SK-N-MC (cell line): ENCODE results near the gene FOSL1.
"Not testable (repeated sequence)": the region's sequence is repeated elsewhere in the genome, so short reads cannot be mapped to it uniquely, and the experiment has no call there.

Experiments used
- DNase-seq: peaks from one replicate; pipeline ENCODE4 v3.0.0-alpha.2; 2011; ENCODE audit warnings: low read depth, low spot score
- H3K27ac ChIP-seq: fragments of 200-600 bp; sonication (generic); 2 replicates; pipeline ENCODE4 v1.5.1; 2016; ENCODE audit warnings: mixed run types
- H3K36me3 ChIP-seq: fragments of 200-600 bp; sonication (generic); 2 replicates; pipeline ENCODE4 v1.6.1; 2017; ENCODE audit warnings: antibody characterized with exemption, low read length, mixed read lengths; ENCODE audit not compliant: insufficient read depth
- H3K4me3 ChIP-seq: fragments of 200-600 bp; sonication (generic); 2 replicates; pipeline ENCODE4 v1.5.1; 2016
- H3K9ac ChIP-seq: fragments of 200-600 bp; sonication (generic); 2 replicates; pipeline ENCODE4 v1.8.0; 2017; ENCODE audit warnings: mixed run types, mixed read lengths; ENCODE audit not compliant: insufficient read length
- H3K9me3 ChIP-seq: fragments of 200-600 bp; sonication (generic); 2 replicates; pipeline ENCODE4 v1.6.1; 2017; ENCODE audit warnings: low read depth, mild to moderate bottlenecking, antibody characterized with exemption, low read length, moderate library complexity, mixed read lengths
- EZH2 ChIP-seq: fragments of 200-600 bp; sonication (generic); IDR thresholded peaks from one replicate; pipeline ENCODE4 v1.6.1; 2017; ENCODE audit warnings: antibody characterized with exemption
- FOXP2 ChIP-seq: optimal IDR thresholded peaks from 2 replicates; pipeline ENCODE3; 2011; ENCODE audit warnings: mild to moderate bottlenecking, moderate library complexity; ENCODE audit not compliant: insufficient read depth; ENCODE audit errors: extremely low read length, control extremely low read depth
- POLR2AphosphoS5 ChIP-seq: IDR thresholded peaks from 2 replicates; pipeline ENCODE4 v1.6.1; 2012; ENCODE audit warnings: mild to moderate bottlenecking, low read depth, low read length, borderline replicate concordance

FOSL1 gene

GRCh38 chr11:65850217-65851082 is 49.7 kb downstream of the FOSL1 start:
- no peak for DNase-seq
- Histone ChIP-seq H3K9ac (no peak overlapping the region), H3K27ac (no peak overlapping the region), H3K36me3 (peaks cover 24% of the 10 kb centered on the region), H3K9me3 (no peaks in the 10 kb centered on the region), H3K4me3 (no peak overlapping the region)
- TF ChIP-seq POLR2AphosphoS5 (no peak), FOXP2 (no peak), EZH2 (no peak)

DNA sequence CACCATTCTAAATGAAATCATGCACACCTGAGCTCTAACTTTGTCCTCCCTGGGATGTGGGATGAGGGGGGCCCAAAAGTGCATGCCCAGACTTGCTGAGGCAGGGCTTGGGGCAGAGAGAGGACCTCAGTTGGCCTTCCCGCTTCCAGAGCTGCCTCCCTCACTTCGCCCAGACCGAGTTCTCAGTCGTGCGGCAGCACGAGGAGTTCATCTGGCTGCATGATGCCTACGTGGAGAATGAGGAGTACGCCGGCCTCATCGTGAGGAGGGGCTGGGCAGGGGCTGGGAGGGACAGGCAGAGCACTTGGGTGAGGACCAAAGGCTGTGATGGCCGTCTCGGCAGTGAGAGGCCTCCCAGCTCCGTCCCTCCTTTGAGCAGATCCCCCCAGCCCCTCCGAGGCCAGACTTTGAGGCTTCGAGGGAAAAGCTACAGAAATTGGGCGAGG is 50.4 kb downstream of the FOSL1 start:
- no peak for DNase-seq
- Histone ChIP-seq H3K4me3 (no peak overlapping the region), H3K27ac (no peak overlapping the region), H3K9me3 (no peaks in the 10 kb centered on the region), H3K9ac (no peak overlapping the region), H3K36me3 (peaks cover 17% of the 10 kb centered on the region)
- no peak for TF ChIP-seq EZH2
- no peak for TF ChIP-seq POLR2AphosphoS5
- no peak for TF ChIP-seq FOXP2

DNA sequence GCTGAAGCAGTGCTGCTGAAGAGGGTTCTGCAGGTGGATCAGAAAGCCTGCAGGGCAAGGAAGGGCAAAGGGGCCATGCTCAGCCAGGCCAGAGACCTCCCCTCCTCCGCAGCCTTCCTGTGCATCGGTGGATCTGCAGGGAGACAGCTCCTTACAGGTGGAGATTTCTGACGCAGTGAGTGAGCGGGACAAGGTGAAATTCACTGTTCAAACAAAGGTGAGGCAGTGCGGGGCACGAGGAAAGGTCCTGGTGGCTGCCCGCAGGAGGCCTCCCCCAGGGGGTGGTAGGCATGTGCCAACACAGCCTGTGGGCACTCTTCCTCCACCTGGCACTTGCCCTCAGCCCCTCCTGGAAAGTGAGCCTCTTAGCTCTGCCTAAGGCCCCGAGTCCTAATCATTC is 50.8 kb downstream of the FOSL1 start:
- Histone ChIP-seq H3K9ac (no peak overlapping the region), H3K9me3 (no peaks in the 10 kb centered on the region), H3K36me3 (peaks cover 13% of the 10 kb centered on the region), H3K4me3 (no peak overlapping the region), H3K27ac (no peak overlapping the region)
- TF ChIP-seq POLR2AphosphoS5 (no peak), EZH2 (no peak)
- DNase-seq = no peak

GRCh38 chr11:65848693-65849092 is 51.5 kb downstream of the FOSL1 start:
- not testable (repeated sequence) for H3K9ac ChIP-seq, H3K27ac ChIP-seq, H3K36me3 ChIP-seq, H3K4me3 ChIP-seq, H3K9me3 ChIP-seq, DNase-seq

DNA sequence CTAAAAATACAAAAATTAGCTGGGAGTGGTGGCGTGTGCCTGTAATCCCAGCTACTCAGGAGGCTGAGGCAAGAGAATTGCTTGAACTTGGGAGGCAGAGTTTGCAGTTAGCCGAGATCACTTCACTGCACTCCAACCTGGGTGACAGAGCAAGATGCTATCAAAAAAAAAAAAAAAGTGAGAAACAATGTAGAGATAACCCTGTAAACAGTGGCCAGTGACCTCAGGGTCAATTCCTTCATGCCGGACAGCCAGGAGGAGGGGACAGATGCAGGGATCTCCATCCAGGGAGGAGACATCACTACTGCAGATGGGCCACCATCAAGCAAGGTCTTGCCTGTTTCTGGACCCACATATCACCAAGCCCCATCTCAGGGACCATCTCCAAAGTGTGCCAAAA is 52.4 kb downstream of the FOSL1 start:
- Histone ChIP-seq H3K27ac (no peak overlapping the region), H3K9me3 (no peaks in the 10 kb centered on the region), H3K9ac (no peak overlapping the region), H3K36me3 (no peaks in the 10 kb centered on the region), H3K4me3 (no peak overlapping the region)
- DNase-seq = no peak
- TF ChIP-seq EZH2 (no peak), POLR2AphosphoS5 (no peak), FOXP2 (no peak)

GRCh38 chr11:65844231-65844872 is 55.8 kb downstream of the FOSL1 start:
- no peaks in the 10 kb centered on the region for H3K36me3 ChIP-seq
- no peaks in the 10 kb centered on the region for H3K9me3 ChIP-seq
- no peak for DNase-seq
- TF ChIP-seq POLR2AphosphoS5 (no peak), FOXP2 (no peak), EZH2 (no peak)
- no peak overlapping the region for H3K27ac ChIP-seq
- H3K9ac ChIP-seq = no peak overlapping the region
- no peak overlapping the region for H3K4me3 ChIP-seq

GRCh38 chr11:65843811-65844210 is 56.4 kb downstream of the FOSL1 start:
- no peak for DNase-seq
- no peaks in the 10 kb centered on the region for H3K36me3 ChIP-seq
- no peak for TF ChIP-seq EZH2

DNA sequence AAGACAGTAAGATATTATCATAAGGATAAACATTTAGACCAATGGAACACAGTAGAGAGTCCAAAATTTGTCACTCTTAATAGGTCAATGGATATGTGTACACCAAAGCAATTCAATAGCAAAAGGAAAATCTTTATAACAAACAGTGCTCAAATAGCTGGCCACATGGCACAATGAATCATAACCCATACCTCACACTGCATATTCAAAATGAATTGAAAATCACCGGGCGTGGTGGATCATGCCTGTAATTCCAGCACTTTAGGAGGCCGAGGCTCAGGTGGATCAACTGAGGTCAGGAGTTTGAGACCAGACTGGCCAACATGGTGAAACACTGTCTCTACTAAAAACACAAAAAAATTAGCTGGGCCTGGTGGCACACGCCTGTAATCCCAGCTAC is 58.0 kb downstream of the FOSL1 start:
- H3K9me3 ChIP-seq = no peaks in the 10 kb centered on the region
- H3K9ac ChIP-seq = no peak overlapping the region
- no peak overlapping the region for H3K27ac ChIP-seq
- no peaks in the 10 kb centered on the region for H3K36me3 ChIP-seq
- TF ChIP-seq EZH2 (no peak), FOXP2 (no peak)
- H3K4me3 ChIP-seq = no peak overlapping the region
- DNase-seq = no peak

More at GRCh38 chr11:65843811-65844210, 56.4 kb downstream of the FOSL1 start:
- no peak overlapping the region for H3K4me3 ChIP-seq
- no peak overlapping the region for H3K9ac ChIP-seq
- H3K27ac ChIP-seq = no peak overlapping the region
- H3K9me3 ChIP-seq = no peaks in the 10 kb centered on the region
